ENCODE measurements around the gene PDZD7. TPM values are rescaled to one million over a fixed set of nuclear protein-coding genes. Genes with fewer than 3 reads are reported as not detected.

PDZD7 gene
- total RNA-seq, 1 experiment from 2014 or later, result 1.8 TPM

- BruUV-seq (replicated peaks), result no TSS peak
- intact Hi-C loops (cut with micrococcal nuclease; ENCODE audit: unreplicated experiment), result no loop called here
- Histone ChIP-seq H3K9me3 (ENCODE audit: control insufficient read depth, insufficient read depth, low read depth, low read length) (no peaks in the 10 kb centered on the region), H3K4me3 (ENCODE audit: low read depth in 2 of 2, low read length in 2 of 2) (no peak overlapping the region), H3K27me3 (ENCODE audit: control insufficient read depth, insufficient read depth, low read length) (no peaks in the 10 kb centered on the region), H3K36me3 (ENCODE audit: control insufficient read depth, insufficient read depth, low read length) (peaks cover 12% of the 10 kb centered on the region), H3K27ac (ENCODE audit: low read length) (no peak overlapping the region), H3K4me1 (ENCODE audit: control insufficient read depth, insufficient read depth, low read length) (peaks cover 27% of the 10 kb centered on the region)
- CTCF ChIA-PET, result interaction anchor here (0.6 kb wide), 1 partner anchor 56 kb away, joined by 17 read pairs; no protein-coding TSS in a partner anchor
- in situ Hi-C loops (cut with HindIII; ENCODE audit: low pct_unique_long_range_greater_than_20kb, low sequenced_read_pairs), result no loop called here
- TF ChIP-seq TCF7L2 (IDR thresholded peaks at IDR 0.05; ENCODE audit: low read depth, low read length) (no peak), SIN3A (IDR thresholded peaks at IDR 0.05; ENCODE audit: borderline replicate concordance, insufficient read depth, low read depth, low read length) (no peak), POLR2AphosphoS5 (IDR thresholded peaks at IDR 0.05; ENCODE audit: low read depth, low read length) (no peak), REST (IDR thresholded peaks at IDR 0.05; ENCODE audit: insufficient read depth in 1 of 2, low read depth in 2 of 2, low read length in 1 of 2) (no peak), CTCF (IDR thresholded peaks at IDR 0.05) (no peak)
- DNase-seq (ENCODE audit: low read depth, low spot score), result no peak
- ATAC-seq, result no peak
- POLR2A ChIA-PET, result no interaction called here
Observed at GRCh38 chr10:100984672-100985177, 46.2 kb downstream of the PDZD7 start.

- TF ChIP-seq TCF7L2 (IDR thresholded peaks at IDR 0.05; ENCODE audit: low read depth, low read length) (no peak), POLR2AphosphoS5 (IDR thresholded peaks at IDR 0.05; ENCODE audit: low read depth, low read length) (no peak), SIN3A (IDR thresholded peaks at IDR 0.05; ENCODE audit: borderline replicate concordance, insufficient read depth, low read depth, low read length) (no peak), CTCF (IDR thresholded peaks at IDR 0.05) (no peak), REST (IDR thresholded peaks at IDR 0.05; ENCODE audit: insufficient read depth in 1 of 2, low read depth in 2 of 2, low read length in 1 of 2) (no peak)
- H3K27ac ChIP-seq (ENCODE audit: low read length), result no peak overlapping the region
- in situ Hi-C loops (cut with HindIII; ENCODE audit: low pct_unique_long_range_greater_than_20kb, low sequenced_read_pairs) (no loop called here), intact Hi-C loops (cut with micrococcal nuclease; ENCODE audit: unreplicated experiment) (no loop called here)
- peaks cover 21% of the 10 kb centered on the region for H3K4me1 ChIP-seq (ENCODE audit: control insufficient read depth, insufficient read depth, low read length)
- no peaks in the 10 kb centered on the region for H3K27me3 ChIP-seq (ENCODE audit: control insufficient read depth, insufficient read depth, low read length)
- H3K36me3 ChIP-seq (ENCODE audit: control insufficient read depth, insufficient read depth, low read length), result peaks cover 6% of the 10 kb centered on the region
- no TSS peak for BruUV-seq (replicated peaks)
- no peaks in the 10 kb centered on the region for H3K9me3 ChIP-seq (ENCODE audit: control insufficient read depth, insufficient read depth, low read depth, low read length)
- no peak overlapping the region for H3K4me3 ChIP-seq (ENCODE audit: low read depth in 2 of 2, low read length in 2 of 2)
- ATAC-seq (no peak), DNase-seq (ENCODE audit: low read depth, low spot score) (no peak)
- CTCF ChIA-PET, result no interaction called here
- POLR2A ChIA-PET, result no interaction called here
Observed at GRCh38 chr10:100983868-100984671, 46.9 kb downstream of the PDZD7 start.
